COR-L47 (cell line): Measurements from ENCODE around the gene ELFN2.

Experiments used
- DNase-seq: peaks from one replicate; lab custom pipeline; 2025; lab: John Stamatoyannopoulos, UW

ELFN2 gene

DNA sequence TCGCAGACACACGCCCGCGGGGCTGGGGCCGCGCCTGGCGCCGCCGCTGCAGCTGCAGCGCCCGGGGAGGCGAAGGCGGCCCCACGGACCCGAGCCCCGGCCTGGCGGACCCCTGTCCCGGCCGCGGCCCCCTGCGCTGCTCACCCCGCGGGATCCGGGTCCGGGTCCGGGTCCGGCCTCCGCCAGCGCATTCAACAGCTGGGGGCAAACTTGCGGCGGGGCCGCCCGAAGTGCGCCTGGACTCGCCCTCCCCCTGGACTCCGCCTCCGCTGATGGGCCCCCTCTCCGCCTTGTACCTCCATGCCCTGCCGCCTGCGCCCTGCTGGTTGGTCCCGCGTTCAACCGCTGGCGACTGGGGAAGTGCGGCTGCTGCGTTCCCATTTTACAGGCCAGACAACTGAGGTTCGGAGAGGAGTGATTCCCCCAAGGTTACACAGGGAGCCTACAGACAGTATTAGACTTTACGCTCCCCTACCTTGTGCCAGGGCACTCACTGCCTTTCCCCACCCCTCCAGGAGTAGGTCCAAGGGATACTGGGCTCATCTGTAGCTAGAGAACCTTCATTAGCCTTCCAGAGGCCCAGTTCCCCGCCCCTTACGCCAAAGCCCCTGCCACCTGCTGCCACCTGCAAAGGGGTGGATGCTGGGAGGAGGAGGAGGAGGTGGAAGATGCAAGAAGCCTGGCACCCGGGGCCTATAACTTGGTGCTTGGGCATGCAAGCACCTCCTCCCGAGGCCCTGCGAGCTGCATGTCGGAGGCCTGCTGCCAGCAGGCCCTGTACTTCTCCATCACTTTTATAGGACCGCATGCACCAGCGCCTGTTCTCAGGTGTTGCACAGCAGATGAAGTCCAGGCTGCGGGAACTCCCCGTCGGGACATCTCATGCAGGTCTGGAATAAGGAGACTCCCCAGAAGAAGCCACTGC is 694 bp upstream of the ELFN2 start:
- DNase-seq, result no peak

- no peak for DNase-seq
Measured at GRCh38 chr22:37426706-37427134, 559 bp downstream of the ELFN2 start.

DNA sequence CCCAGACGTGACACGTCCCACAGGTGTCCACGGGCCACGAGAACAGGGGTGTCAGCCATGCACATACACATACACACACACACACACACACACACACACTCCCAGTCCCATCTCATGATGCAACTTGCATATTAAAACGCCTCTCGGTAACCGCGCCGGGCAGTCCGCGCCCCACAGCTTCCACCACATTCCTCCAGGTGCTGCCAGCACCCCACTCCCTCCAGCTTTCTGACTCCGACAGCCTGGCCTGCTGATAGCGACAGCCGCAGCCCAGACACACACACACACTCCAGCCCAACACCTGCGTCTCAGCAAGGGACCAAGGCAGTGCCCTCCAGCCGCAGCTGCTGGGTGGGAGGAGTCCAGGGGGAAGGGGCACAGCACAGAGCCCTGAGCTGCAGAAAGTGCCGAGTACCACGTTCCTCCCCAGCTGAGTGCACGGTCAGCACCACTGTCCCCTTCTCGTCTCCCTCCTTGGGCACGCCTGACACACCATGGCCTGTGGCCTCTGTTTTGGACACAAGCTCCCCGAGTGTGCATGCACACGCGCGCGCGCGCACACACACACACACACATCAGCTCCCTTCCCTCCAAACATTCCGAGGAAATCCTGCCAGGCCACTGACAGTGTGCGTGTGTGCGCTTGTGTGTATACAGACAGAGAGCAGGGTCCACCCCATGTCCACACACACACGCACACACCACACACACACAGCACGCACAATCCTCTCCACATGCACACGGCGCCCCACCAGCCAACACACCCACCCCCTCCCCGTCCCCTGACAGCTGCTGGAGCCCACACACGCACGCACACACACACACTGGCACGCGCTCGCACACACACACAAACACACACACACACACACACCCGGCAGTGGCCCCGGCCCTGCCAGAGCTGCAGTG is 1.2 kb downstream of the ELFN2 start:
- DNase-seq, result peak; percentile 49

- DNase-seq, result no peak
Measured at GRCh38 chr22:37425369-37425768, 1.9 kb downstream of the ELFN2 start.

DNA sequence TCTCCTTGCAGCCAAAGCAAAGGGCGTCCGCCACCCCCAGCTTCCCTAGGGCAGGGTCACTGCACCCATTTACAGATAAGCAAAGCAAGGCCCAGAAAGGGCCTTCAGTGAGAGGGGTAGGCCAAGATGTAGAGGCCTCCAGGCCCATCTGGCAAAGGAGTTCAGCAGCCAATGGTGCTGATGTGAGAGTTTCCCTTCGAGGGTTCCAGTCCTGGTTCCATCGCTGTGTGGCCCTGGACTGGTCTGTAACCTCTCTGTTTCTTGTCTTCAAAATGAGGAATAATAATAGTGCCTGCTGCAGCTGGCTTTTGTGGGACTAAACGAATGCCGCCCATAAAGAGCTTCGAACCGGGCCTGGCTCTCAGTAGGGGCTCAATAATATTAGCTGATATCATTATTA is 4.0 kb downstream of the ELFN2 start:
- no peak for DNase-seq

- DNase-seq, result no peak
Measured at GRCh38 chr22:37421468-37421877, 5.8 kb downstream of the ELFN2 start.

- DNase-seq, result no peak
Measured at GRCh38 chr22:37420686-37421467, 6.4 kb downstream of the ELFN2 start.

DNA sequence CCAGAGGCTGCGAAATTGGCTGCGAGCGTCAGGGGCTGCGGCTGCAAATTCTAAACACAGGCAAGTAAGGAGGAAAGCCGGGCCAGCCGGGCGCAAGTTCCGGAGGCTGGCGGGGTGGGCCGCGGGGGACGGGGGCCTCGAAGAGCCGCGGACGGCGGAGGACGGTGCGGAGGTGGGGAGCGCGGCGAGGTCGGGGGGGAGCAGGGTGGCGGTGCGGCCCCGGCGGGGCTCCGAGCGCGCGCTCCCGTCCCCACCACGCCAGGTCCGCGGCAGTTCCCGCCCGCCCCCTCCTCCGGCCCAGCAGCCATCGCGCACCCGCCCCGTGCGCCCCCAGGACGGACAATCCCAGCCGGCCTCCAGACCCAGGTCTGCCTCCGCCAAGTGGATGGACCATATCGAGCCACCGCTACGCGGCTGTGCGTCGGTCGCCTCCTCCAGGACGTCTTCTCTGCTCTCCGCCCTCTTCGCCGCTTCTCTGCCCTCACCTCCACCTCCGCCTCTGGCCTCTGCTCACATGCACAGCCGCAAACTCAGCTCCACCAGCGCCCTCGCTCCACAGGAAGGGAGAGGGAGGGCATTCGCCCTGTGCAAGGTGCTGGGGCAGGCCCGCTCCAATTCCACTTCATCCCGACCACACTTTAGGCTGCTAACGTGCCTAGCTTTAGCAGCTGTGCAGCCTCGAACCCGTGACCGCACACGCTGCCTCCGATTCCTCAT is 7.2 kb downstream of the ELFN2 start:
- DNase-seq, result no peak

DNA sequence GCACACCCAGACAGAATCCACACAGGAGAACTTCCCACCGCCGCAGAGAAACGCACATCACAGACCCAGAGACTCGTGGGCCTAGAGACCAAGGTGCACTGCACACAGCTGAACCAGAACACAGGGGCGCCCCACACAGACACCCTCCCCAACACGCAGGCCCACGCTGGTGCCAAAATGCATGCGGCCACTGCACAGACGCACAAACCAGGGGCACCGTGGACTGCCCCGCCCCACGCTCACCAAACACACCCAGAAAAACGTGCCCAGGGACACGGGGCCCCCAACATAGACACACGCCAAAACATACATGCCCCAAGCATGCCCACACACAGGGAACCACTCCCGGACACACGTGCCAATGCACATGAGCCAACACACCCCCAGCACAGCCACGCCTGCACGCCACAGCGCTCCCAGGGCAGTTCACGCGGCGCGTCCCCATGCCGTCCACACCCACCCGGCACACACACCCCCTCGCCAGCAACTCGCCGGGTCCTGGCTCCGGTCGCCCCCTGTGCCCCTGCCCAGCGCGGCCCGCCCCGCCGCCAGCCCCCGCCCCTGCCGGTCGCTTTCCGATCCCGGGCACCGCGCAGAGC is 7.8 kb downstream of the ELFN2 start:
- no peak for DNase-seq

DNA sequence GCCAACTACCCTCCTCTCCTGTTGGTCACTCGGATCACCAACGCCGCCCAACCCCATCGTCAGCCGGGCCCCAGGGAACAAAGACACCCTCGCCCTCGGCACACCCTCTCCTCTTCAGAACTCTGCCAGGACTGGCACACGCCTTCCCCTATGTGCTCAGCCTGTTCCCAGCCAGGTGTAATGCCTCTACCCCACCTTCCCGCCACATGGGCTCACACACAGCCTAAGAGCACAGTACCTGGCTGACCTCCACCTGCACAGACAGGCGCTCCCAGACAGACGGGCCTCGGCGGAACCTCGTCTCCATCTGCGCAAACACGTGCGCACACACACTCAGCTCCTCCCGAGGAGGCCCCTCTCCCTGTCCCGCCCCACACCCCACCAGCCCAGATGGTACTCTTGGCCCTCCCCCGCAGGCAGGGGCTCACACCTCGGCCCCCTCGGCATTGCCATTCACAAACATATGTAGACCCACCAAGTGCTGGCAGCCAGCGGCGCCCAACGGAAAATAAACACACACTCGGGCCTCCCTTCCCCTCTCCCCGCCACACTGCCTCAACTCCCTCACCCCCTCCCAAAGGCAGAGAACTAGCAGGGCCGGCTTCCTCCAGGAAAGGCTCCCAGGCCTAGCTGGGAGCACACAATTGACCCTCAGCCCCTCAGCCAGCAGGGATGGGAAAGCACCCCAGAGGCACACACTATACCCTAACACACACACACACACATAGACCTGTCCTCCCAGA is 8.5 kb downstream of the ELFN2 start:
- DNase-seq, result no peak

DNA sequence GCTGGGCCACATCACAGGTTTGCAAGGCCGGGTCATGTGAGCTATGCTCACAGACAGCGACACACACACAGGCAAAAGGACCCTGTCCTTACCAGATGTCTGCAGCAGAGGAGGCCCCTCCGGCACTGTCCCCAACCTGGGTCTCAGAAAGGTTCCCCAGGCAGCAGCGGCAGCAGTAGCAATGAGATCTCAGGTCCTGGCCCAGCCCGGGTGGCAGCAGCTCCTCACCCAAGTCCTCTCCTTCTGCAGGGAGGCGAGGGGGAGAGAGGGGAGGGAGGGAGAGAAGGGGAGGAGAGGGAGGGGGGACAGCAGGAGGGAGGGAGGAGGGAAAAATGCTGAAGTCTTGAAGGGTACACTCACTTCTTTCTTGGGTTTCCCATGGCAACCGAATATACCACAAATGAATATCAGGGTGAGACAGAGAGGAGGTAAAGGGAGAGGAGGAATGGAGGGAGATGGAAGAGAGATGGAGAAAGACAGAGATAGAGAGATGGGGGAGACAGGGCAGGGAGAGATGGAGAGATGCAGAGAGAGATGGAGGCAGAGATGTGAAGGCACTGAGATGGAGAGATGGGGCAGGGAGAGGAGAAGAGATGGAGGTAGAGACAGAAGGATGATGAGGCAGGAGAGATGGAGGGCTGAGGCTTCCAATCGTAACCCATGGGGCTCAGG is 9.5 kb downstream of the ELFN2 start:
- DNase-seq, result no peak

GRCh38 chr22:37417264-37417663 is 10.0 kb downstream of the ELFN2 start:
- DNase-seq, result no peak

GRCh38 chr22:37416827-37417226 is 10.5 kb downstream of the ELFN2 start:
- peak; percentile 40 for DNase-seq

DNA sequence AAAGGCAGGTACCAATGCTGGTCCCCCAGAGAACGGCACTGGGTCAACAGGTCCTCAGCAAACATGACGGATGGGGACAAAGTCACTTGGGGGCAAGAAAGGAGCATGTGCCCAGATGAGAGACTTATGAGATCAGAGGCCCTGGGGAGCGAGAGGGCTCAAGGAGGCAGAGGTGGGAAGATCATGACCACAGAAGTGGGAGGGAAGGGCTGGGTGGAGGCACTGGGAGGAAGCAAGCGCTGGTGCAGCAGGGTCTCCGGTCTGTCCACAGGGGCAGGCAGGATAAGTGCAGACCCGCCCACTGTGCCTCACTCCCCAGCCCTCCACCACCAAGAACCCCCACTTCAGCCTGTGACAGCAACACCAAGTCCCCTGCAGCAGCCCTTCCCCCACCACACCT is 10.9 kb downstream of the ELFN2 start:
- DNase-seq, result no peak

DNA sequence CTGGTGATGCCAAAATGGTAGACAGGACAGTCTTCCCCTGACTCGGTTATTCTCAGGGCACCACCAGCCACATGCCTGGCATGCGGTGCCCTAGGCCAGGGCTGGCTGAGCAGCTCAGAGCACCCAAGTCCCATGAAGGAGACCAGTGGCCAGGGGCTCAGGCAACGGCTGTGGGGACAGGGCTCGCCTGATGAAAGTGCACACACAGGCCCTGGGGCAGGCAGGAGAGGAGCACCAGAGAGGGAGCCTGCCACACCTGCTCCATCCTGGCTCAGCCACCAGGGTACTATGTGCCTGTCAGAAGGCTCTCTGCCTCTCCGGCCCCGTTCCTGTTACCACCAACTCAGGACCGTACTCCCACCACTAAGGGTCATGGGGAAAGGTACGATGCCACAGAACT is 12.1 kb downstream of the ELFN2 start:
- DNase-seq, result no peak

DNA sequence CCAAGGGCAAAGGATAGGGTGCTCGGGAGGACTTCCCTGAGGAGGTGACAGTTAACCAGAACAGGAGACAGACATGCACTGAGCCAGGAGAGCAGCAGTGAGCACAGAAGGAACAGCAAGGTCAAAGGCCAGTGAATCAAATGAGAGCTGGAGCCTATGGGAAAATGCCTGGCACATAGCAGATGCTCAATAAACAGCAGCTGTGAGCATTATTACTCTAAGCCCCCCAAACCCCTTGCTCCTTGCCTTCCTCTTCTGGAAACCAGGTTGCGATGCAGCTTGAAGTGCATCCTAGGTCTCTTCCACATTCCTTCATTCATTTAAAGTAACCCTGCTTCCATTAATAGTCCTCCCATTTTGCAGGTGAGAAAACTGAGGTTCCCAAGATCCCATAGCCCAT is 13.0 kb downstream of the ELFN2 start:
- DNase-seq, result no peak

DNA sequence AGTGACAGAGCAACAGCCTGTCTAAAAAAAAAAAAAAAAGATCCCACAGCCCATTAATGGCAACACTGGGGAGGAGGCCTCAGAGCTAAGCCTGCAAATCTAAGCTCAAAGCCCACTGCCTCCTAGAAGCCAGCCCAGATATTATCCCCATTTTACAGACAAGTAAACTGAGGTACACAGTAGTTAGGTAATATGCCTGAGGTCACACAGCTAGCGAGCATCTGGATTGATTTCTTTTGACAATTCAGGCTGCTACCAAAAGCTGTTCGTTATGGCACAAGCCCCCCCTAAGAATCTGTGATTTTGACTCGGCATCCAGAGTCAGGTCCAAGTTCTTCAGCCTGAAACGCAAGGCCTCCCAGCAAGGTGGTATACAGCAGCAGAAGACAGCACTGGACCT is 13.7 kb downstream of the ELFN2 start:
- no peak for DNase-seq

DNA sequence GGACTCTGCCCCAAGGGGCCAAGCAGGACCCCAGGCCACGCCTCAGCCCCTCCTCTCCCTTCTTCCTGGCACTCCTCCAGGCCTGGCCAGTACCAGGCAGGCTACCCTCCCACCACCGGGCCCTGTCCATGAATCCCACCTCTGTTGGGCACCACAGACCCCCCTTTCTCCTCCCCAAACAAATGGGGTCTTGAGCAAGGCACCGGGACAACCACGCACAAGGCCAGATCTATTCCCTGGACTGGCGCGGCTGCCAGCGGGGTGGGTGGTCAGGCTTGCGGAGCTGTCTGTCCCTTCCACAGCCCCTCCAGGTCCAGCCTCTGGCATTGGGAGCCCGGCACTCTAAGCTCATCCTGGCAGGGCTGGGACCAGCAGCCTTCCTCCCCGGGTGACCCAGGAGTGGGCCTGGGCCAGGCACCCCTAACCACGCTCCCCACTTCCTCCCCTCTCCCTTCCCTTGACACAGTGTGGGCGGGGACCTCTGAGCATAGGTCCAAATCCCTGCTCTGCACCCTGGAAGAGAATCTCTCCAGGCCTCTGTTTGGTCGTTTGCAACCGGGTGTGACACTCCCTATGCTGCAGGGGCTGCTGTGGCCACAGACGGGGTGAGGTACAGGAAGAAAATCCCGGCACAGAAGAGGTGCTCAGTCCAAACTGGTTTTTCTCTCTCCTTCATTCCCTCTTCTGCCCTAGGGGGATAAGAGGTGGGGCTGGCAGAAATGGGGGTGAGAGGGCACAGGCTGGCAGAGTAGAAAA is 14.6 kb downstream of the ELFN2 start:
- no peak for DNase-seq

DNA sequence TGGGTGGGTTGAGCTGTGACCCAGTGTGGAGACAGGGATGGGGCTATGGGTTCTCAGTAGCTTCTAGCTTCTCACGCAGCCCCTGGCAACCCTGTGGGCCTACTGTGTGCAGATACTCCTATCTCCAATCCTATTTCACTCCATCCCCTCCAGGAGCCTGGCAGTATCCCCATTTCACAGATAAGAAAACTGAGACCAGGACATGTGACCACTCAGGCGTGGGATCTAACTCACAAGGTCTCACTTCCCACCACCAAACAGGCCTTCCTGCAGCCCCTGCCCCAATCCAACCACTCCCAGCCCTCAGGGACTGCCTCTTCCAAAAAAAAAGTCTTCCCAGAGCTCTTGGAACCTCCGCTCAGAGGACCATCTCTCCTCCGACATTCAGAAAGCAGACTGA is 15.6 kb downstream of the ELFN2 start:
- DNase-seq, result no peak
